SKM-1 treated with dmso at 0.1 percent for 144 hours (cell line): ENCODE results near the gene MECP2.
A peak's percentile ranks its signal among the peaks of the same experiment; 100 is the strongest.
"Not testable (repeated sequence)": the region's sequence is repeated elsewhere in the genome, so short reads cannot be mapped to it uniquely, and the experiment has no call there.

Experiments
- DNase-seq: peaks from one replicate; lab custom pipeline; 2025; ENCODE audit not compliant: unreplicated experiment; lab: John Stamatoyannopoulos, UW

Gene MECP2

GRCh38 chrX:154097589-154098541, at the start of gene MECP2:
TSS of gene MECP2 (minus strand) at chrX:154097717.
- peak; percentile 77 for DNase-seq

GRCh38 chrX:154144010-154144409, 46.5 kb upstream of the MECP2 start, which contains the start of gene OPN1LW:
TSS of gene OPN1LW (plus strand) at chrX:154144243. CDS start at chrX:154144284, 41 bp downstream.
- not testable (repeated sequence) for DNase-seq

- no peak for DNase-seq
Observed at GRCh38 chrX:154142950-154143745, 45.6 kb upstream of the MECP2 start.

- no peak for DNase-seq
Observed at GRCh38 chrX:154142386-154142785, 44.9 kb upstream of the MECP2 start.

GRCh38 chrX:154140742-154141141, 43.2 kb upstream of the MECP2 start:
- DNase-seq: no peak

GRCh38 chrX:154140206-154140605, 42.7 kb upstream of the MECP2 start:
- DNase-seq: no peak

GRCh38 chrX:154138857-154139256, 41.3 kb upstream of the MECP2 start:
- no peak for DNase-seq

- peak; percentile 1 for DNase-seq
Observed at GRCh38 chrX:154136627-154137161, 39.2 kb upstream of the MECP2 start.

GRCh38 chrX:154135458-154136229, 38.1 kb upstream of the MECP2 start:
- no peak for DNase-seq

GRCh38 chrX:154132366-154132765, 34.8 kb upstream of the MECP2 start:
- DNase-seq: no peak

- DNase-seq: no peak
Observed at GRCh38 chrX:154131955-154132354, 34.4 kb upstream of the MECP2 start.

GRCh38 chrX:154126101-154126500, 28.6 kb upstream of the MECP2 start:
- no peak for DNase-seq

- DNase-seq: no peak
Observed at GRCh38 chrX:154125391-154126040, 28.0 kb upstream of the MECP2 start.

GRCh38 chrX:154123241-154124219, 26.0 kb upstream of the MECP2 start:
- DNase-seq: peak; percentile 38

- DNase-seq: no peak
Observed at GRCh38 chrX:154121961-154122360, 24.4 kb upstream of the MECP2 start.

- no peak for DNase-seq
Observed at GRCh38 chrX:154121207-154121606, 23.7 kb upstream of the MECP2 start.

GRCh38 chrX:154120567-154120966, 23.1 kb upstream of the MECP2 start:
- no peak for DNase-seq

GRCh38 chrX:154117566-154117965, 20.0 kb upstream of the MECP2 start:
- DNase-seq: no peak
